Endometrial microvascular endothelial cells (primary cell): ENCODE results near the gene CCER1. TPM values are rescaled to one million over a fixed set of nuclear protein-coding genes. Genes with fewer than 3 reads are reported as not detected.

Experiments used
- in situ Hi-C: cut with HindIII; loops from 2 replicates; pipeline ENCODE4 v1.10.0; 2017; ENCODE audit warnings: low sequenced_read_pairs, low pct_unique_long_range_greater_than_20kb; ENCODE audit errors: inconsistent ontology term
- total RNA-seq: library from RNA; depleted of rRNA; stranded (reverse); fragments of >200 nt; gene quantifications from one replicate; pipeline ENCODE4 v1.2.3, GENCODE V29; 2015; ENCODE audit errors: inconsistent ontology term

The CCER1 gene
- total RNA-seq, 1 donor from 2014 or later, result not detected

DNA sequence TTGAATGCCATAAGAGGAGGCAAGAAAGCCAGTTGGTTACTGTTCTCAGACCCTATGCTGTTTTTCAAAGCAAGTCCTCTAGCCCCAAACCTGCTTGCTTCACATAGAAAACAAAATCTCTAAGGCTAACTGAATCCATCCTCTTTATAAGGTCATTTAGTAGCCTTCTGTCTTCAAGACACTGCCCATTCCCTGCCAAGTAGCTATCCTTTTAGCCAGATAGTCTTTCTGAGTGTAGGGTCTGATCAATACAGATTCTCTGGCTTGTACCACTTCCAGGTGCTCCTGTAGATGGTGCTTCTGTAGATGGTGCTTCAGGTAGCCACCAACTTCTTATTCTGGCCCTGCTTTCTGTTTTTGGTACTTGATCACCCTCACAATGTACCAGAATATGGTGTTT is 15.9 kb upstream of the CCER1 start:
- in situ Hi-C loops, result no loop called here

DNA sequence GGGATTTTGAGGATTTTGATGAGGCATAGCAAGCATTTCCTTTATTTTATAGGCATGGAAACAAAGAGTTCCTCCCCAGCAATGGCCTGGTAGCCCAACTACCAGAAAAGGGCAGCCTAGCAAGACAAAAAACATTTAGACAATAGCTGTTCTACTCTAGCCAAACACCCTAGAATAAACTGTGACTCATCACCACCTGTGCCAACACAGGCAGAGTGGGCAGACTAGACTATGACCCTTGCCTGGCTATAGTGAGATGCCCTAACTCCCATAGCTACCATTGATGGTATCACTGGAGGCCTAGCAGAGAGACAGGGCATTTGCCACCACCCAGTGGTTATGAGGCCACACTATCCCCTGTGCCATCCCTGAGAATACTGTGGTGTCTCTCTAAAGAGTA is 15.5 kb upstream of the CCER1 start:
- in situ Hi-C loops, result no loop called here

DNA sequence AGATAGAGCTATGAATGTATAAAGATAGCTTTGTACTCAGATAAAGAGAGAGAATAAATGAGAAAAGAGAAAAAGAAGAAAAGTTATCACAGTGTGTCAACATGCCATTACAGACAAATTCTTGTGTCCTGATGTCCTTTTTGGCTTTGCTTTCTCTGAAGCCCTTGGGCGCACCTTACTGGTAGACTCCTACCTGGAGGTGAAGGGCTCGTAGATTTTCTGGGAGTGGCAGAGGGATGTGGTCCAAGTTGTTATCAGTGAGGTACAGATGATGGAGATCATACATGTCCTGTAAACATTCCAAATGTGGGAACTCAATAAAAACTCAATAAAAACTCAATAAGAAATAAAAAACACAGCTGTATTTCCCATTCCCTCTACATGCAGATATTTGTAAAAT is 14.9 kb upstream of the CCER1 start:
- in situ Hi-C loops, result no loop called here

DNA sequence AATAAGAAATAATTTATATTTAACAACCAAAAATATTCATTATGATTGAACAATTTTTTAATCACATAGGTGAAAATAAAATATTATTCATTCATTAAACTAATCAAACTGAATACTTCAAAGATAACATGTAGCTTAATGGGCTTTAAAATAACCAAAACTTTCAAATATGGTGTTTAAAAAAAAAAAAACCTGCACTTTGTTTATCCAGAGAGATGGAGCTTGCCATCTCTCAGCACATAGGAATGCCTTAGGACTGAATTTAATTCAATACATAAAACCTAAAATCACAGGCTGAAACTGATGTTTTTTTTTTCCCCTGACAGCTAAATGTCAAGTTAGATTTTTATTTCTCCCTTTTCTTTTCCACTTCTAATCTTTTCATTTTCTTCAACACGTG is 14.4 kb upstream of the CCER1 start:
- in situ Hi-C loops, result no loop called here

DNA sequence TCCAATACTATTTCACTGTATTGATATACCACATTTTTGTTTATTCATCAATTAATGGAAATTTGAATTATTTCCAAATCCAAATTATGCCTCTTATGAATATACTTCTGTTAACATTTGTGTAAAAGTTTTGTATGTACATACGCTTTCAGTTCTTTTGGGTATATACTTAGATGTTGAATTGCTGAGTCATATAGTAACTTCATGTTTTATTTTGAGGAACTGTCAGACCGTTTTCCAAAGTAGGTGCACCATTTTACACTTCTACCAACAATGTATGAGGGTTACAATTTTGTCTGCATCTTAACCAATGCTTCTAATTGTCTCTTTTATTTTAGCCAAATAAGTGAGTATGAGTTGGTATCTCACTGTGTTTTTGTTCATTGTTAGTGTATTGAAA is 10.2 kb upstream of the CCER1 start:
- in situ Hi-C loops, result no loop called here

DNA sequence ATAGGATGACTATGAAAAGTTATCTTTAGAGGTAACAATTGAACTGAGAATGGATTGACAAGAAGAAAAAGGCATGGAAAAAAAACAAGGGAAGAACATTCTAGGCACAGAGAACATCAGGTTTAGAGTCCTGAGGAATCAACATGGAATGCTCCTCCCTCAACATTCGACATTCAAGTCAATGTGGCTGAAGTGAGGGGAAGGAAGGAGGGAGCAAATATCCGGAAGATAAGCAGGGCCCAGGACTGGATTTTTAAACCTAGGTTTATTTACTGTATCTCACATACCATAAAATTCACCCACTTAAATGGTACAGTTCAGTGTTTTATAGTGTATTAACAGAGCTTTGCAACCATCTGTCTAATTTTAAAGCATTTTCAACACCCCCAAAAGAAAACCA is 9.6 kb upstream of the CCER1 start:
- in situ Hi-C loops, result no loop called here

DNA sequence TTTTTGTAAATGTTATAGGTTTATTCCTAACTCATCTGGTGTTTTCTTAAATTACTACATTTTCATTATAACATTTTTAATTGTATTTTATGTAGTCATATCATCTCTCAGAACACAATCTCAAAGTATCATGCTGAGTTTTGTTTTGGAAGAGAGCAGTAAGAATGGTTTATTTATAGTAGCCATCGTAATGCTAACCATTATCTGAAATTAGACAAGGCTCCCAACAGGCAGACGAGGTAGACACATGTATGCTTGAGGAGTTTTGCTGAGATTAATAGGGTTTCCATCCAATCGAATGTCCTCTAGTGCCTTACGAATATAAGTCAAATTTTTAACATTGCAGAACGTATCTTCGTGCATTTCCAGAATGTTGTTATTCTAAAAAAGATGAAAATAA is 9.0 kb upstream of the CCER1 start:
- in situ Hi-C loops, result no loop called here

DNA sequence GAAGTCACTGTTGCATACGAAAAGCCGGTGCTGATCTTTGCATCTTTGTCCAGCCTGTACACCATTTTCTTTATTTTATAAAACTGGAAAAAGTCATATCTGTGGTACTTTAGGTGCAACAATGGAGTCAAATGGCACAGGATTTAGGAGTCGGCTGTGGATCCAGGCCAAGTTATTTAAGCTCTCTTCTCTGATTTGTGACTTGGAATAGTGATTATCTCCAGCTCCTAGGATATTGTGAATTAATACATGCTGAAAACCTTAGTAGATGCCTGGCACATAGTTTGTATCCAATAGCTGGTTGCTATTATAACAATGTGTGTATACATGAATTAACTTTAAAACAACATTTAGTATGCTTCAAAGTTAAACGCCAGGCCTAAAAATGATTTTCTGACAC is 6.2 kb upstream of the CCER1 start:
- in situ Hi-C loops, result no loop called here

DNA sequence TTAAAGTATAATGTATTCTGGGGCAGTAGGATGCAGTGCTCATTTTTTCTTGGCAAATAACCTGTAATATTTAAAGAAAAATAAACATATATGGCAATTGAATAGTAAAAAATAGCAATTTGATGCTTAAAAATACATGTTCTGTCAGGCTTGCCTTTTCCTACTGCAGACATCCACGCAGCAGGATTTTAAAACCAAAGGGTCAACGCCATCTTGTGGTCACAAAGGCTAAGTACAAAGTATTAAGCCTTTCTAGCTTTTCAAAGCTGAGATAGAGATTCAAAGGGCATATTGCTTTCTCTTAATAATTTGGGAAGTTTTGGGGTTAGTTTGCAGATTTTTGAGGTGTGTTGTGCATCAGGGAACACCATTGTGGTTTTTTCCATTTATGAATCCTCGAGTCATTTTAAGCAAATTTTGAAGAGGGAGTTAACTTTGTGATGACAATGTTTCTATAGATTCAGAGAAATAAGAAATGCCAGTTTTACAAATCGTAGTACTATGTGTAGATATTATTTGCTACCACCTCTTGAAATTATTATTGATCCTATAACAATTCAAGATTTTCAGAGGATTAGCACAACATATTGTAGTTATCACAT is 4.7 kb upstream of the CCER1 start:
- in situ Hi-C loops, result no loop called here

DNA sequence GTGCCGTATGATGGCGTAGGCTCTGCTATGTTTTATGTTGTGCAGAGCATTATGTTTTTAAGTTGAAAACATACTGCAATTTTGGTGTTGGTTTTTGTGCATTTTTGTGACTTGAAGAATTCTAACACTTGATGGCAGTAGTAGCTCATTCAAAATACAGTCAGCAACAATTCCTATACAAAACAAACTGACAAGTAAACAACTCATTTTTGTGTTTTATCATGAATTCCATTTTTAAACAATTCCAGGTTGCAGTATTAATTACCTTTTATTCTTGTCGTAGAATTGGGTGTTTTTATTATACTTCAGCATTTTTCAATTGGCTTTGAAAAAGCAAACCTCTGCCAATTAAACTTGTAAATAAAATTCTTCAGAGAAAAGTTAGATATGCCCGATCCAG is 4.1 kb upstream of the CCER1 start:
- in situ Hi-C loops, result no loop called here

DNA sequence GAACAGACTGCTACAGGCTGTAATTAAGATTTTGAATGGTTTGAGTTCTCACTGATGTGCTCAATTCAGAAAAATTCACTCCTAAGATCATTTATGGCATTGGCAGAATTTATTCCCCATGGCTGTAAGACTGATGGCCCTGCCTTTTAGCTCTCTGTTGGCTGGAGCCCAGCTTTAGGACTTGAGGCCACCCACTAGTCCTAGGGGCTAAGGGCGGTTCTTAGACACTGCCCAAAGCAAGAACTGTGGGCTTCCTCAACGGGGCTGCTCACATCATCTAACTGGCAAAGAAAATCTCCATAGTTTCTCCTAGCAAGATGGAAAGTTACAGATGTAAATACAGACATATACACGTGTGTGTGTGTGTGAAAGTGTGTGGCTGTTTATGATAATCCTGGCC is 3.4 kb upstream of the CCER1 start:
- in situ Hi-C loops, result no loop called here

DNA sequence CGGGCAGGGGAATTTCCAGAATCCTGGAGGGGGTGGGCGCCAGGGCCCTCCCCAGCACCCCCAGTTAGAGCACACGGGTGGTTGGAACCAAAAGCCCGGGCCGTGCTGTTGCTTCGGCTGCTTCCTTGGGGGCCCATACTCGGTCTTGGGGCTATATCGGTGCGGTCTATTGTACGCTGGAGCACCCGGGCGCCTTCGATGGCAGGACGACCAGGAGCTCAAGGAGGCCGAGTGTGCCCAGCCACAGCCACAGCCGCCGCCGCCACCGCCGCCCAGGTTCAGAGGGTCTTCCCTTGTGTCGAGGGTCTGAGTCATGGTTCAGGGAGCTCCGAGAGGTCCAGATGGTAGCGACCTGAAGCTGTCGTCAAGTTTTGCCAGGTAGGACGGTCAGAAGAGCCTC is 548 bp downstream of the CCER1 start:
- in situ Hi-C loops, result no loop called here

DNA sequence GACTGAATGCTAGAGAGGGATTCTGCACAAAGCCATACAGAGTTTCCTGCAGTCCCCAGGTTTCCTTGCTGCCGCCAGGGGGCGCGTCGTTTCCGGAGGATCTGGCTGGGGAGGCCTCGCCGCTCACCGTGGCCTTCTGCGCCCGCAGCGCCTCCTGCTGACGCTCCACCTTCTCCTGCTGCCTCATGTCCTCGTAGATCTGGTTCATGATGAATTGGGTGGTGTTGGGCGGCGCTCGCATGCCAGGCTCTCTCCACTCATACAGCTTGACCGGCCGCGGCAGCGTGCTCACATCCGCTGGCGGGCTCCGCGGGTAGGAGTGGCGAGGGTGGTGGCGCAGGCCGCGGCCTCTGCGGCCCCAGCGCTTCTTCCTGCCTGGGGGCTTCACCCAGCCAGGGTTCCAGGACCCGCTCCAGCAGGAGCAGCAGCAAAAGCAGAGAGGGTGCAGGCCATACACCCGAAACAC is 987 bp downstream of the CCER1 start:
- in situ Hi-C loops, result no loop called here

DNA sequence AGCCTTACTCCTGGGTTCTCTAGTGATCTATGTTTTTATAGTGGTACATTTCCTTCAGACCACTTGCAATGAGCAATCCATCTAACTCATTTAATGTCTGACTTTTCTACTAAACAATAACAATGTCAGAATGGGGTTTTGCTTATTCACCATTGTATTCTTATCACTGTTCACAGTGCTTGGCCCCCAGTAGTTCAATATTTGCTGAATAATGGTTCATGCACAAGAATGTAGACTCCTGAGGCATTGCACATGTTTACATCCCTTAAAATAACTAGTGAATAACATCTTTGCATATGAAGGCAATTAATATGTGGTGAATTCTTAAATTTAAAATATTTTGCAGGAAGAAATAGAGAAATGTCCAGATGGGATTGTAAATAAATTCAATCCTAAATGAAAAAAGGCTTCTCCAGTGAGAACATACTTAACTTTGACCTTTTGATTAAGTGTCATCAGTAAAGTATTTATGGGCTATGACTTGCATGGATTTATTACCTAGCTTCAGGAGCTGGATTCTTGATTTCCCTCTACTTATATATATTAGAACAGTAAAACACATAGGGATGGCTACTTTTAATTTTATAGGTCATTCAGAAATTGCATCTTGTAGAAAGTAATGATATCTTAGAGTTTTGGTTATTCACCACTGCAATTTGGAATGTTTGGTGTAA is 3.4 kb downstream of the CCER1 start:
- in situ Hi-C loops, result no loop called here

DNA sequence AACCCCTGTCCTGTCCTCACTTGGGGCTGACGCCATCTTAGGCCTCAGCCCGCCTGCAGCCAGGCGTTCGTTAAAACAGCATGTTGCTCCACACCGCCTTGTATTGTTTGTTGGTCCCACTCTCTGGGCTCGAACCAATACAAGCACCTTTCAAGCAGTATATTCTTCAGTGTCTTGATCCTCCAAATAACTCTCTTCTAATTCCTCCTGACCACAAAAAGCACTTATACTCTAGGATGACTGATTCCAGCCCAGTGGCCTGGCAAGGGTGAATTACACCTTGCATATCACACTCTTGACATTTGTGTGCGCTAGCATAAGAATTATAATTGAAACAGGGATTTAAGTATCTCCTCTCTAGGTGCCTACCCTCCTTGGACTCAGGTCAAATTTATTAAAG is 7.1 kb downstream of the CCER1 start:
- in situ Hi-C loops, result no loop called here

DNA sequence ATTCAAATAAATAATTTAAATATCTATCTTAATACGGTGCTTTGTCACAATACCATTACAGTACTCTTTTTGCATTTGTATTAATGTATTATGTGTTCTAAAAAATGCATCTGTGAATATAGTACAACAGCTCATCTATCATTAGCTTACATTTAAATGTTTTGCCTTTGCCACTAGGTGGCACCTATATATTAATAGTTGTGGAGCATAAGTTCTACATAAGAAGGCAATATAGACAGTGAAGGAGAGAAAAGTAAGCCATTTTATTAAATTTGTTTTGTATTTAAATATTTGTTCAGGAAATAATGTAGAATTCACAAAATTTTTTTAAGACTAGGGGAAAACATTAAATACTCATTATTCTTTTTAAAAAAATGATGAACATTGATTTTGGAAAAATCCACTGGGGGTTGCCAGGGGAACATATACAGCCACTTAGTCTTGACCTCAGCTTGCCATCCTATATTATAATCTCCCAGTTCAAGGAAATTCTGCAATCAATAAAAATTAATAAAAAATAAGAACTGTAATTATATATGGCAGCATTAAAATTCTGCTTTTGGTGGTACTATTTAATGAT is 9.8 kb downstream of the CCER1 start:
- in situ Hi-C loops, result no loop called here

DNA sequence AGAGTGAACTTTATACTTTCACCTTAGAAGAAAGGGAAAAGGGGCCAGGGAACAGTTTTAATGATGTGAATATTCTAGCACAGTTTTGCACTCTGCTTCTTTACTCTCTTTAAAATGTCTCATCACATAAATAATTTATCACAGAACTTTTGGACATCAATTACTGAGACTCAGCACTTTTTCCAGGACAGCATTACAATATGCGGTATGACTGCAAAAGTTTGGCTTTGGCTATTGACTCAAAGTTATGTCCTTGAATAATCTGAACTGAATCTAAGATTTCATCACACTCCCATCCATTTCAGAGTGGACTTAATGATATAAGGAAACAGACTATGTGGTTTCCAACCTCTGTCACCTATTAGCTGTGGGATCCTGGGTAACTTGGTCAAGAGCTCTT is 11.7 kb downstream of the CCER1 start:
- in situ Hi-C loops, result no loop called here

DNA sequence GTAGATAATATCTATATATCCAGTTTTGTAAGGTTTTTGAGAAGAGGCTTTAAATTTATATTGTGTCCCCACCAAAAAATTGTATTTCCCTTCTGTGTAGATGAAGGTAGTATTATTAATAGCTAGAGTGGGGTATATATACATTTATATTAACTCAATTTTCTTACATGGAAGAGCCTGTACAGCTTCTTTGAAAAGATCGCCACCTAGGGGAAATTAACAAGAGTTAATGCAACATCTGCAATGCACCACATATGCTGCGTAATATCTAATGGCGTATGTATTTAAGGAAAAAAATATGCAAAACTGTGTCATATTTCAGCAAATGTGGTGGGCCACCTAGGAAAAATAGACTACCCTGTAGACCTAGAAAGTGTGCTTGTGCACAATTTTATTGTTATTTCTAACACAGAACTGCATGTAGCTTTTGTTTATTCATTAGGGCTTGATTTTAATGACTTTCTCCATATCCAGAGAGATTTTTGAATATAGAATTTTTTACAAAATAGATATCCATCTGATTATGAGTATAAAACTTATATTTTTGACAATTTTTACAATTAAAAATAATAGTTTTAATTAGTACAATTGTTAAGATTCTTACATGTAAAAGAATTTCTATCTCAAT is 14.0 kb downstream of the CCER1 start:
- in situ Hi-C loops, result no loop called here

DNA sequence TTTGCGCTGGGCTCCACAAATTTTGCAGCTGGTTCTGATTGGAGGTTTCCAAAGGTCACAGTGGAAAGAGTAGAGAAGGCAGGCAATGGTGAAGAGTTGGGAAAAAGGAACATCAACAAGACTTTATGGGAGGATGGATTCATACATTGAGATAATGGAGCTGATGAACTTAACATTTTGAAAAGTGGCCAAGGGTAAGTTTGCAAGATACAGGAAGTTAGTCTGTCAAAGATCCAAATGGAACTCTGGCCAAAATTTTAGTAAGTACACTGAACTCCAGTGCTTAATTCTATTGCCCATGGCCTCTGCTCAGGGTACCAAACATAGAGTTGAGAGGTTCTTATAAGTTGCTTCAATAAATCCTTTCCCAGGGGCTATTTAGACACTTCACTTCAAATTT is 15.6 kb downstream of the CCER1 start:
- in situ Hi-C loops, result no loop called here

DNA sequence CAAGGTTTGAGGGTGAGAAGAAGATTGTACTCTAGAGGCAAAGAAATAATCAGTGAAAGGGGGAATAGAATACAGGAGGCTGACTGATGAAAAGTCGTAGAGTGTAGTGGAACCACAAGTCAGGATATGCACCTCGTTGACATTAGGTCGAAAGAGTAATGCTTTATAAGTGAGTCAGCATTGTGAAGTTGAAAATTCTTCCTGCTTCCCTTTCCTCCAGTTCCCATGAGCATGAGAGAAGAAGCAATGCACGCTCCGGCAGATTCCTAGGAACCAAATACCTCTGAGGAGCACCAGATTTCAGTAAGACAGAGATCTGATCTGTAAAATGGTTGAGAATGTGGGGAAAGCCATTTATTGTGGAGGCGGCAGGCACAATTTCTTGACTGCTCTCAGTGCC is 16.5 kb downstream of the CCER1 start:
- in situ Hi-C loops, result no loop called here
